ENCODE measurements around the gene FAM168A. TPM values are rescaled to one million over a fixed set of nuclear protein-coding genes. Genes with fewer than 3 reads are reported as not detected.
"Not testable (repeated sequence)": the region's sequence is repeated elsewhere in the genome, so short reads cannot be mapped to it uniquely, and the experiment has no call there.

Gene FAM168A
- total and polyA plus RNA-seq, 2 of the 8 experiments (the other 6 are each of a cell fraction or from before 2014, with no cell fraction given), result 17.1 to 21.6 TPM

- no peak for TF ChIP-seq EZH2 (IDR thresholded peaks at IDR 0.05; ENCODE audit: low read depth, low read length, severe bottlenecking)
Measured at GRCh38 chr11:73439002-73439843, 158.7 kb downstream of the FAM168A start (continued).

- H4K8ac ChIP-seq (ENCODE audit: extremely low read depth, insufficient read depth, low read length); H3K27me3 ChIP-seq (replicated peaks in 1 of 4; ENCODE audit: control insufficient read depth in 3 of 4, extremely low read depth in 1 of 4, insufficient read depth in 3 of 4, low read length in 3 of 4); H2BK15ac ChIP-seq (ENCODE audit: low read length); H2BK5ac ChIP-seq (ENCODE audit: low read depth, low read length); H3K9me3 ChIP-seq (ENCODE audit: insufficient read depth in 2 of 2, low read depth in 1 of 2, low read length in 1 of 2); H4K5ac ChIP-seq (ENCODE audit: insufficient read length, low read depth, low read length); H2BK12ac ChIP-seq (ENCODE audit: low read depth, low read length); H3K4ac ChIP-seq (replicated peaks; ENCODE audit: insufficient read length, low read depth, low read length); H3K79me2 ChIP-seq (ENCODE audit: control insufficient read depth in 1 of 2, insufficient read depth in 2 of 2, low read length in 2 of 2); H3K23ac ChIP-seq (ENCODE audit: insufficient read length); H4K20me1 ChIP-seq (replicated peaks in 1 of 2; ENCODE audit: control insufficient read depth in 1 of 2, insufficient read depth in 2 of 2, low read length in 2 of 2); H3K79me1 ChIP-seq (ENCODE audit: low read depth, low read length); H3K9ac ChIP-seq (replicated peaks in 1 of 4; ENCODE audit: extremely low read depth in 1 of 4, low read depth in 3 of 4, low read length in 3 of 4); H2BK20ac ChIP-seq (ENCODE audit: low read length); H2AFZ ChIP-seq (ENCODE audit: low read length); H3K18ac ChIP-seq (ENCODE audit: extremely low read depth, low read length); H3K36me3 ChIP-seq (ENCODE audit: control insufficient read depth in 2 of 4, insufficient read depth in 4 of 4, low read length in 3 of 4); H3K4me1 ChIP-seq (replicated peaks in 1 of 4; ENCODE audit: control insufficient read depth in 3 of 4, insufficient read depth in 4 of 4, low read length in 3 of 4); H2AK5ac ChIP-seq (ENCODE audit: low read depth, low read length); H3K23me2 ChIP-seq (ENCODE audit: low read depth, low read length); FAIRE-seq; H2BK120ac ChIP-seq (replicated peaks; ENCODE audit: low read depth, low read length); H3K4me2 ChIP-seq (ENCODE audit: insufficient read depth in 1 of 2, low read depth in 2 of 2, low read length in 2 of 2); POLR2A ChIA-PET (ENCODE audit: partially characterized antibody); H3K27ac ChIP-seq (ENCODE audit: low read depth, low read length); H3K14ac ChIP-seq (ENCODE audit: insufficient read length); H3K4me3 ChIP-seq (ENCODE audit: extremely low read depth in 1 of 4, insufficient read depth in 2 of 4, low read depth in 3 of 4, low read length in 4 of 4); H4K91ac ChIP-seq (replicated peaks; ENCODE audit: insufficient read length, low read length); H3K56ac ChIP-seq (replicated peaks; ENCODE audit: insufficient read length, low read depth, low read length); DNase-seq (ENCODE audit: low read depth in 1 of 2, low spot score in 2 of 2): not testable (repeated sequence)
- CTCF ChIA-PET (ENCODE audit: partially characterized antibody), result interaction anchor here (0.7 to 3.0 kb wide), 5 partner anchors 9 to 189 kb away, joined by 3 to 15 read pairs (median 4); no protein-coding TSS in a partner anchor
- 87% methylated on average over 4 of the region's 4 CpGs; no CpG with 5 or more reads in 1 of the 2 experiments for WGBS, 2 experiments (ENCODE audit: extremely low coverage in 1 of 2, insufficient coverage in 1 of 2, insufficient read length in 1 of 2, insufficient replicate concordance in 2 of 2, low coverage in 1 of 2, low lambda C conversion rate in 2 of 2, missing lambda C conversion rate in 1 of 2)
Measured at GRCh38 chr11:73436859-73437258, 161.1 kb downstream of the FAM168A start.

Measured in H1 (cell line).